Measurements from ENCODE around the gene DUSP10. TPM values are rescaled to one million over a fixed set of nuclear protein-coding genes. Genes with fewer than 3 reads are reported as not detected.

Gene DUSP10
- polyA plus RNA-seq, 1 donor from 2014 or later = 2.0 TPM

DNA sequence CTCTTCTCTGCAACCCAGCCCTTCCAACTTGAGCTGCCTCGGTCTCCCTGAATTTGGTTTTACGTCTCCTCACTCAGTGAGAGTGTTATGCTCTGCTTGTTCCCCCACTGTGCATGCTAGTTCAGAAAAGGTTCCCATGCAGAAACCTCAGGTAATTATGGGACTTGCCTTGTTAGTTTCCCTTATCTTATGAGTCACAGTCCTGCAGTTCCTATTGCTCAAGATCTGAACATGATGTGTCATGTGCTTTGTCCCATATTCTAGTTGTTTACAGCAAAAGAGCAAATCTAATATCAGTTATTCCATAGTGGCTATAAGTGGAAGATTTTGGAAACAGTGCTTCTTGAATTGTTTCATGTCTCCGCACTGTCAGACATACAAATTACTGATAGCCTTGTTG lies 74.4 kb downstream of the DUSP10 start:
- Histone ChIP-seq H4K20me1 (ENCODE audit: insufficient read depth) (no peaks in the 10 kb centered on the region), H3K9me3 (ENCODE audit: low read length) (no peaks in the 10 kb centered on the region), H2AFZ (ENCODE audit: low read depth, low read length) (no peak overlapping the region), H3K27ac (ENCODE audit: low read length) (no peak overlapping the region), H3K9ac (ENCODE audit: low read length) (no peak overlapping the region), H3K36me3 (ENCODE audit: insufficient read depth, low read length) (no peaks in the 10 kb centered on the region), H3F3A (ENCODE audit: insufficient read depth, low read length, poor library complexity, severe bottlenecking) (no peaks in the 10 kb centered on the region), H3K9me2 (ENCODE audit: insufficient read depth, low read length) (no peaks in the 10 kb centered on the region), H3K4me3 (ENCODE audit: low read length) (no peak overlapping the region), H3K79me2 (replicated peaks; ENCODE audit: insufficient read depth, low read length) (no peaks in the 10 kb centered on the region), H3K4me2 (ENCODE audit: low read length) (no peak overlapping the region), H3K27me3 (ENCODE audit: insufficient read depth, low read depth, low read length) (no peaks in the 10 kb centered on the region)
- TF ChIP-seq TAF1 (IDR thresholded peaks at IDR 0.05; ENCODE audit: low read depth) = no peak
- TF ChIP-seq RAD21 (conservative IDR thresholded peaks at IDR 0.05) = no peak
- TF ChIP-seq EZH2 (IDR thresholded peaks at IDR 0.05; ENCODE audit: borderline replicate concordance, insufficient read depth, low read length, poor library complexity, severe bottlenecking) = no peak
- TF ChIP-seq SMC3 (conservative IDR thresholded peaks at IDR 0.05; ENCODE audit: poor library complexity) = no peak
- no peak for TF ChIP-seq MXI1 (conservative IDR thresholded peaks at IDR 0.05; ENCODE audit: poor library complexity, severe bottlenecking)
- no peak for TF ChIP-seq REST (IDR thresholded peaks at IDR 0.05; ENCODE audit: borderline replicate concordance)
- no peak for TF ChIP-seq POLR2AphosphoS5 (IDR thresholded peaks at IDR 0.05)
- TF ChIP-seq EP300 (conservative IDR thresholded peaks at IDR 0.05; ENCODE audit: poor library complexity, severe bottlenecking) = no peak
- TF ChIP-seq, protein P1, sequence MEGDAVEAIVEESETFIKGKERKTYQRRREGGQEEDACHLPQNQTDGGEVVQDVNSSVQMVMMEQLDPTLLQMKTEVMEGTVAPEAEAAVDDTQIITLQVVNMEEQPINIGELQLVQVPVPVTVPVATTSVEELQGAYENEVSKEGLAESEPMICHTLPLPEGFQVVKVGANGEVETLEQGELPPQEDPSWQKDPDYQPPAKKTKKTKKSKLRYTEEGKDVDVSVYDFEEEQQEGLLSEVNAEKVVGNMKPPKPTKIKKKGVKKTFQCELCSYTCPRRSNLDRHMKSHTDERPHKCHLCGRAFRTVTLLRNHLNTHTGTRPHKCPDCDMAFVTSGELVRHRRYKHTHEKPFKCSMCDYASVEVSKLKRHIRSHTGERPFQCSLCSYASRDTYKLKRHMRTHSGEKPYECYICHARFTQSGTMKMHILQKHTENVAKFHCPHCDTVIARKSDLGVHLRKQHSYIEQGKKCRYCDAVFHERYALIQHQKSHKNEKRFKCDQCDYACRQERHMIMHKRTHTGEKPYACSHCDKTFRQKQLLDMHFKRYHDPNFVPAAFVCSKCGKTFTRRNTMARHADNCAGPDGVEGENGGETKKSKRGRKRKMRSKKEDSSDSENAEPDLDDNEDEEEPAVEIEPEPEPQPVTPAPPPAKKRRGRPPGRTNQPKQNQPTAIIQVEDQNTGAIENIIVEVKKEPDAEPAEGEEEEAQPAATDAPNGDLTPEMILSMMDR (IDR thresholded peaks at IDR 0.05; ENCODE audit: poor library complexity, severe bottlenecking) = no peak

- no peak overlapping the region for H3K4me2 ChIP-seq (ENCODE audit: low read length)
- no peak overlapping the region for H3K4me3 ChIP-seq (ENCODE audit: low read length)
- no peaks in the 10 kb centered on the region for H3F3A ChIP-seq (ENCODE audit: insufficient read depth, low read length, poor library complexity, severe bottlenecking)
- no peaks in the 10 kb centered on the region for H4K20me1 ChIP-seq (ENCODE audit: insufficient read depth)
- H3K79me2 ChIP-seq (replicated peaks; ENCODE audit: insufficient read depth, low read length) = no peaks in the 10 kb centered on the region
- no peaks in the 10 kb centered on the region for H3K9me3 ChIP-seq (ENCODE audit: low read length)
- H3K36me3 ChIP-seq (ENCODE audit: insufficient read depth, low read length) = no peaks in the 10 kb centered on the region
- H3K27me3 ChIP-seq (ENCODE audit: insufficient read depth, low read depth, low read length) = no peaks in the 10 kb centered on the region
- no peak overlapping the region for H3K27ac ChIP-seq (ENCODE audit: low read length)
- TF ChIP-seq POLR2AphosphoS5 (IDR thresholded peaks at IDR 0.05) (no peak), RAD21 (conservative IDR thresholded peaks at IDR 0.05) (no peak), MXI1 (conservative IDR thresholded peaks at IDR 0.05; ENCODE audit: poor library complexity, severe bottlenecking) (no peak), EZH2 (IDR thresholded peaks at IDR 0.05; ENCODE audit: borderline replicate concordance, insufficient read depth, low read length, poor library complexity, severe bottlenecking) (no peak), TAF1 (IDR thresholded peaks at IDR 0.05; ENCODE audit: low read depth) (no peak), SMC3 (conservative IDR thresholded peaks at IDR 0.05; ENCODE audit: poor library complexity) (no peak), REST (IDR thresholded peaks at IDR 0.05; ENCODE audit: borderline replicate concordance) (no peak), EP300 (conservative IDR thresholded peaks at IDR 0.05; ENCODE audit: poor library complexity, severe bottlenecking) (no peak)
- TF ChIP-seq, protein P1 (IDR thresholded peaks at IDR 0.05; ENCODE audit: poor library complexity, severe bottlenecking) = no peak
- no peak overlapping the region for H2AFZ ChIP-seq (ENCODE audit: low read depth, low read length)
- H3K9me2 ChIP-seq (ENCODE audit: insufficient read depth, low read length) = no peaks in the 10 kb centered on the region
- H3K9ac ChIP-seq (ENCODE audit: low read length) = no peak overlapping the region
Observed at GRCh38 chr1:221664253-221664652, 77.6 kb downstream of the DUSP10 start.
